GM12801 (cell line): ENCODE measurements around the gene MAD2L1BP.

ENCODE experiments used
- CTCF ChIP-seq: IDR thresholded peaks from one replicate; pipeline ENCODE4 v1.5.1; 2011; ENCODE audit warnings: control low read depth; ENCODE audit not compliant: insufficient read length; ENCODE audit errors: extremely low read depth

Gene MAD2L1BP

GRCh38 chr6:43677759-43678158, 42.1 kb downstream of the MAD2L1BP start:
- no peak for TF ChIP-seq CTCF

- no peak for TF ChIP-seq CTCF
Observed at GRCh38 chr6:43678341-43678740, 42.7 kb downstream of the MAD2L1BP start.

GRCh38 chr6:43679057-43679456, 43.4 kb downstream of the MAD2L1BP start:
- no peak for TF ChIP-seq CTCF

GRCh38 chr6:43680308-43681200, 44.9 kb downstream of the MAD2L1BP start:
- TF ChIP-seq CTCF, result no peak

- no peak for TF ChIP-seq CTCF
Observed at GRCh38 chr6:43681303-43681702, 45.7 kb downstream of the MAD2L1BP start.

GRCh38 chr6:43682724-43683429, 47.2 kb downstream of the MAD2L1BP start:
- TF ChIP-seq CTCF, result no peak

GRCh38 chr6:43683708-43684455, 48.2 kb downstream of the MAD2L1BP start:
- TF ChIP-seq CTCF, result no peak
